NCI-H2227 treated with DMSO at 0.1 percent for 48 hours (cell line): ENCODE results near the gene SYNGR3.
A peak's percentile ranks its signal among the peaks of the same experiment; 100 is the strongest.
"Not testable (repeated sequence)": the region's sequence is repeated elsewhere in the genome, so short reads cannot be mapped to it uniquely, and the experiment has no call there.

Experiments used
- DNase-seq: peaks from one replicate; lab custom pipeline; 2025; lab: John Stamatoyannopoulos, UW

Gene SYNGR3

DNA sequence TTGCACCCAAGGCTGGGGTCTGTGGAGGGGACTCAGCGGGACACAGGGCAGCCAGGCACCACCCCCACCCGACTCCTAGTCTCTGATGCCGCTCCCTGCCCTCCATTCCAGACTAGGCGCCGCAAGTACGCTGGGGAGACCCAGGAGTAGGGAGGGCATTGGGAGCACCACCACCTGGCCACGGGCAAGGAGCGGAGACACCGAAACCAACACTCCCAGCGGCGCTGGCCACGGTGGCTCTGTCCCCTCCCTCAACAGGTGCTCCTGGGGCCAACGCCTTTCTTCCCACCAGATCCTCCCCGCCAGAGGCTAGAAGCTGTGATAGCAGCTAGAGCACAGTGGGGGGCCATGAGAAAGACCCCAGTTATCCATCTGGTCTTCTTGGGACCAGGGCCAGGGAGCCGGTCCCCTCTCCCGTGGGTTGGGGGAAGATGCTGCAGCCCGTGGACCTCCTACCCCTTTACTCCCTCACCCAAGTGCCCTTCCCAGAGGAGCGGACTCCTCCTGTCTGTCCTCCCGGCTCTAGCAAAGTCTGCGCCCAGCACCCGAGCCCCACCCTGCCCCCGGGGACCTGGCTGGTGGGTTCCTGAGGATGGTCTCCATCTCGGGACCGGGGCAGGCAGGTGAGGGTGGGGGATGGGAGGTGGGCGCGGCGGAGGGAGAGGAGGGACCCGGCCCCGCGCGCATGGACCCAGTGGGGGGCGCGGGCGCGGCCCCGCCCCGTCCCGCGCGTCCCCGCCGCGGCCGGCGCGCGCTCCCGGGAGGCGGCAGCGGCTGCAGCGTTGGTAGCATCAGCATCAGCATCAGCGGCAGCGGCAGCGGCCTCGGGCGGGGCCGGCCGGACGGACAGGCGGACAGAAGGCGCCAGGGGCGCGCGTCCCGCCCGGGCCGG, at the start of gene SYNGR3:
TSS of gene SYNGR3 (plus strand) at position 762 of the 892 bp plus-strand sequence. CDS start 133 bp downstream, outside the sequence.
- no peak for DNase-seq

- DNase-seq: no peak
These were observed 49.3 kb upstream of the SYNGR3 start for GRCh38 chr16:1940273-1941161.

- DNase-seq: no peak
These were observed 48.4 kb upstream of the SYNGR3 start for GRCh38 chr16:1941162-1942046.

- DNase-seq: no peak
These were observed 47.5 kb upstream of the SYNGR3 start for GRCh38 chr16:1942047-1942809.

DNA sequence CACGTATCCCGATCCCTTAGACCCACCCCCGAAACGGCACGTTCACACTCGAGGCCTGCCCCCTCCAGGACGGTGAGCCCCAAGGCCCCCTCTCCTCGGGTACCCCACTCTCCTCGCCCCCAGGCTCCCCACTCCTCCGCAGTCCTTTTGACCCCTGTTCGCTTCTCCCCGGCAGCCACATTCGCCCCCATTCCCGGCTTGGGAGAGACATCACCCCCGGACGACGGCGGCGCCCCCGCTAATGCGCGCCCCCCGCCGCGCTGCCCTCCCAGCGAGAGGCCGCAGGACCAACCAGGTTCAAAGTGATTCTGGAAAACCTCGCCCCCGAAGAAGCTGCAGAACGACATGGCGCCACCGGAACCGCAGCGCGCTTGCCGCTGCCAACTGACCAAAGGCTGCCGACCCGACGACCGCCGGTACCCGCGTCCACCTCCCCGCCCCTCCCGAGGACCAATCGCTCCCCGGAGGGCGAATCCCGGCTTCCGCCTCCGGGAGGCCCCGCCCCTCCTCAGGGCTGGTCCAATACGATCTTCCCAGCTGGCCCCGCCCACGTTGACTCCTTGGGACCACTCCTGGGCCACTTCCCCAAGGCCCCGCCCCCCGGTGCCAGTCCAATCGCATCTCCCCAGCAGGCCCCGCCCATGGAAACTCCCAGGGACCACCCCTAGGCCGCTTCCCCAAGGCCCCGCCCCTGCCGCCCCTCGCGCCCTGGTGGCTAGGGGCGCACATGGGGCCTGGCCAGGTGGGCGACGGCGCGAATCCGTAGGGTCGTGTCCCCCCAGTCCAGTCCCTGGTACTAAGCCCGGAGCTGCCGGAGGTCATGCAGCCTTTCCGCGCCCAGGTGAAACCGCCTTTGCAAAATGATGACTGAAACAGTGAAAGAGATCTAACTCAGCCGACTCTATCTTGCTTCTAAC, 46.7 kb upstream of the SYNGR3 start, which contains the start of gene MSRB1:
TSS of gene MSRB1 (minus strand) at position 390 of the 917 bp plus-strand sequence. CDS start at position 347, 43 bp downstream.
- DNase-seq: peak; percentile 99

DNA sequence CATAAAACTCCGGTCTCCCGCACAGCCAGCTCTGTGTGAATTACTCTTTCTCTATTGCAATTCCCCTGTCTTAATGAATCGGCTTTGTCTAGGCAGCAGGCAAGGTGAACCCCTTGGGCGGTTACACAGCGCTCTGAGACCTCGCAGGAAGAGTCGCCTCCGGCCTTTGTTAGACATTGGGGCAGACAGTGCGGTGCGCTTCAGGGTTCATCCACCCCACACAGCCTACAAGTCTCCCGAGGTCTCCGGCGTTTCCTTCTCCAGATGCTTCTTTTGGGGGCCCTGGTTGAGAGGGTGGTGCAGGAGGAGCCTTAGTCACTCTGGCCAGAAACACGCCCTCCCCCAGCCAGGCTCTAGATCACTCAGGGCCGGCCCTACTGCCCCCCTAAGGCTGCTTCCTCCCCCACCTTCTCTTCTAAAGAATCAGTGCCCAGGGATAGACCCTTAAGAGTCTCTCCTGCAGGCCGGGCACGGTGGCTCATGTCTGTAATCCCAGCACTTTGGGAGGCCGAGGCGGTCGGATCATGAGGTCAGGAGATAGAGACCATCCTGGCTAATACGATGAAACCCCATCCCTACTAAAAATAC, 45.1 kb upstream of the SYNGR3 start:
- no peak for DNase-seq

- no peak for DNase-seq
These were observed 44.0 kb upstream of the SYNGR3 start for GRCh38 chr16:1945559-1946391.

DNA sequence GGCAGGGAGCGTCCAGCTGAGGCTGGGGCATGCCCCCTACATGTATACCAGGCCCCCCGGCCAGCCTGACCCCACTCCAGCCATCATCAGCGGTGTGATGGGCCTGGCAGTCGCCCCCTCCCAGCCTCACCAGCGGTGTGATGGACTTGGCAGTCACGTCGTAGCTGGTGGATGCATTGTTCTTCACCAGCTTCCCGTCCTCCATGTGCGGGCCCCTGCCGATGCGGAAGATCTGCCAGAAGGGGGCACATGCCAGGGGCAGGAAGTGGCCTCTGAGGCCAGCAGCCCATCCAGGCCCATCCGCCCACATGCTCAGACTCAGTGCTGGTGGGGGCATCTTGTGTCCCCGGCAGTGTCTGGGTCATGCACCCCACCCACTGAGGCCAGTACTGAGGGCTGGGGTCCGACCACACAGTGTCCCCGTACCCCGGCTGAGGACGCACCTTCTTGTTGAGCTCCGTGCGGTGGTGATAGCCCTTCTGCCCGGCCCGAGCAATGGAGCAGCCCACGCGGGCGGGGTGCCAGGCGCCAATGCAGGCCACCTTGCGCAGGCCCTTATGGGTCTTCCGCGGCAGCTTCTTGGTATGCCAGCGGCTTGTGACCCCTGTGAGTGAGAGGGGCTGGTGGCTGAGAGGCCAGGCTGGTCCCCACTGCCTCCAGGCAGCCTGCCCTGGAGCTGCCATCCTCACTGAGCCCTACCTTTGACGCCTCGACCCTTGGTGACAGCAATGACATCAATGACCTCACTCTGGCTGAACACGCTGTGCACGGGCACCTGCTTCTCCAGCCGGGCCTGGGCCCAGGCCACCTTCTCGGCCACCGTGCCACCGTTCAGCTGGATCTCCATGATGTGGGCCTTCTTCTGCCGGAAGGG, 43.0 kb upstream of the SYNGR3 start:
- no peak for DNase-seq

DNA sequence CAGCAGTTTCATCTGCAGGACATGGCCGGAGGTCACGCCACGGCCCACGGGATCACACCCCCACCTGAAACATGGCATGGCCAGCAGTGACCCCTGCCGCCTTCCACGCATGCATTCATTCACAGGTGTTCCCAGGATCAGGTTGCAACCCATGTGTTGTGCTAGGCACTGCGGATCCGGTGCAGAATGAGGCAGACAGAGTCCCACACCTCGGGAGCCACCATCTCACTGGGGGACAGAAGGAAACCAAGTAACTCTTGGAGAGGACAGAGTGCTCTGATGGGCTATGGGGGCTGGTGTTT, 42.5 kb upstream of the SYNGR3 start:
- DNase-seq: no peak

- DNase-seq: no peak
These were observed 40.3 kb upstream of the SYNGR3 start for GRCh38 chr16:1949507-1949906.

- no peak for DNase-seq
These were observed 39.7 kb upstream of the SYNGR3 start for GRCh38 chr16:1950047-1950446.

- DNase-seq: no peak
These were observed 39.2 kb upstream of the SYNGR3 start for GRCh38 chr16:1950559-1950958.

DNA sequence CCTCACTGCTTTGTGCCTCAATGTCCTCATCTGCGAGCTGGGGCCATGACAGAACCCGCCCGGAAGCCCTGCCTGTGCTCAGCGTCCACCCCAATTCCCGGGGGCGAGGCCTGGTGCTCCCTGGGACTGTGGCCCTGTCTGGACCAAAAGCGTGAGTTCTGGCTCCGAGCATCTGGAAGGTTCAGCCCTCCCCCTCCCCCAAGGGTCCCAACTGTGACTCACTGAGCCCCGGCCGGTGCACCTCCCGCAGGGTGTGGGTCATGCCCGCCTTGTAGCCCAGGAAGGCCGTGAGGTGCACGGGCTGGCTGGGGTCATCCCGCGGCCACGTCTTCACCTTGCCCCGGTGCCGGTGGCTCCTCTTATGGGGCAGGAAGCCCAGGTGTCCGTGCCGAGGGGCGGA, 36.0 kb upstream of the SYNGR3 start:
- DNase-seq: no peak

DNA sequence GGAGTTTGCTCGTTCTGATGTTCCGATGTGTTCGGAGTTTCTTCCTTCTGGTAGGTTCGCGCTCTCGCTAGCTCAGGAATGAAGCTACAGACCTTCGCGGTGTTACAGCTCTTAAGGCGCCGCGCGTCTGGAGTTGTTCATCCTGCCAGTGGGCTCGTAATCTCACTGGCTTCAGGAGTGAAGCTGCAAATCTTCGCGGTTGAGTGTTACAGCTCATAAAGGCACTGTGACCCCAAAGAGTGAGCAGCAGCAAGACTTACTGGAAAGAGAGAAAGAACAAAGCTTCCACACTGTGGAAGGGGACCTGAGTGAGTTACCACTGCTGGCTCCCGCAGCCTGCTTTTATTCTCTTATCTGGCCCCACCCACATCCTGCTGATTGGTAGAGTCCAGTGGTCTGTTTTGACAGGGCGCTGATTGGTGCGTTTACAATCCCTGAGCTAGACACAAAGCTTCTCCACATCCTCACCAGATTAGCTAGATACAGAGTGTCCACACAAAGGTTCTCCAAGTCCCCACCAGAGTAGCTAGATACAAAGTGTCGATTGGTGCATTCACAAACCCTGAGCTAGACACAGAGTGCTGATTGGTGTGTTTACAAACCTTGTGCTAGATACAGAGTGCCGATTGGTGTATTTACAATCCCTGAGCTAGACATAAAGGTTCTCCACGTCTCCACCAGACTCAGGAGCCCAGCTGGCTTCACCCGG, 32.2 kb upstream of the SYNGR3 start:
- not testable (repeated sequence) for DNase-seq

DNA sequence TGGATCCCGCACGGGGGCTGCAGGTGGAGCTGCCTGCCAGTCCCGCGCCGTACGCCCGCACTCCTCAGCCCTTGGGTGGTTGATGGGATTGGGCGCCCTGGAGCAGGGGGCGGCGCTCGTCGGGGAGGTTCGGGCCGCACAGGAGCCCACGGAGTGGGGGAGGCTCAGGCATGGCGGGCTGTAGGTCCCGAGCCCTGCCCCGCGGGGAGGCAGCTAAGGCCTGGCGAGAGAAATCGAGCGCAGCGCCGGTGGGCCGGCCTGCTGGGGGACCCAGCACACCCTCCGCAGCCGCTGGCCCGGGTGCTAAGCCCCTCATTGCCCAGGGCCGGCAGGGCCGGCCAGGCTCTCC, 31.7 kb upstream of the SYNGR3 start:
- DNase-seq: not testable (repeated sequence)

GRCh38 chr16:1958715-1959268, 31.0 kb upstream of the SYNGR3 start:
- DNase-seq: no peak
